Measurements from ENCODE around the gene IGSF9B.
A peak's percentile ranks its signal among the peaks of the same experiment; 100 is the strongest.

Gene IGSF9B

DNA sequence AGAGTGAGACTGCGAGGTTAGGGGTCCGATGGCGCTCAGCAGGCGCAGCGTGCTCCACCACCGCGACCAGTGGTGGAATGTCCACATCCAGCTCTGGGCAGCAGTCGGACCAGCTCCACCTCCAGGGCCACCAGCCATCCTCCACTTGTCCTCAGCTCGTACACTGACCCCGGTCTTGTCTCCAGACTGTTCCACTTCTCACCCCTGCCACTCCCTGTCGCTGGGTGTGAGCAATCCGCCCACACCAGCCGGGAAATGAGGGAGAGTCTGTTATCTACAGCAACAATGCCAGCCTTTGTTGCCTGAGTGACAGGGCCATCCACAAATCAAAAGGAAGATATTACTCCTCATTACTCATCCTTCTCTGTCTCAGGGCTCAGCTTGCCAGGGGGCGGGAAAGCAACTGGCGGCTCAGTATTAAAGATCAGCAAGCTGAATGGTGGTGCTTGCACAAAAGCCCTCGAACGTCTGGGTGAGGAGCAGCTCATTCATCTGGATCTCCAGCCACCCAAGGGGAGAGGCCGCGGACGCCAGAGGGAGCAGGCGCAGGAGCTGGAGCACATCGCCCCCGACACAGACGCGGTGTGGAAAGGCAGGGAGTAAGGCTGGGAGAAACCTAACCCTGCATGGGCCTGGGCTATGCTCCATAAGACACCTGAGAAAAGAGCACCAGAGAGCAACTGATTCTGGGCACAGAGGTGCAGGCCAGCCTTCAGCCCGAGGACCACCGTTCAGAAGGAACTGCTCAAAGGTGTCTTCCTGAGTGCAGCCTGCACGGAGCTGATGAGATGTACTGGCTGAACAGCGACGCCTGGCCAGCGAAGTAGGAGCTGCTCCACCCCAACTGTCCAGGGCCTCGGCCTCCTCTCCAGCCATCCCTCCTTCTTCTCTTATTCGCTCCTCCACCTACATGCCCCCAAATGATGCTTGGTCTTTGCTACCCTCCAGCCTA is 21.9 kb downstream of the IGSF9B start:
- peak; percentile 83 for DNase-seq

DNA sequence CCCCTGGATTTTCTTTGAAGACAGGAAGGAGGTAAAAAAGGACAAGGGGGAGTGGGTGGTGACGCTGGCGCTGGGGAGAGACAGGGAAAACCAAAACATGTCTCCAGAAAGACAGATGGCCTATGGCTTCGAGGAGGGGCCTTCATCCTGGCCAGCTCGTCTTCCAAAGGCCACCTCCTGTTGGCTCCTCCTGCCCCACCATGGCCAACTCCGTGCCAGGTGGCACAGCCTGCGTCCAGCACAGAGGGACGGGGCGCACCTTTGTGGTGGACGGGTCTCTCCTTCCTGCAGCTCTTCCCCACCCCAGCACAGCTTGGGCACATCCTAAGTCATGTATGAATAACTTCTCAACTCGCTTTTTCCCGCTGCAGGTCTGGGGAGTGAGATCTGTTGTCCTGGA is 22.7 kb downstream of the IGSF9B start:
- no peak for DNase-seq

DNA sequence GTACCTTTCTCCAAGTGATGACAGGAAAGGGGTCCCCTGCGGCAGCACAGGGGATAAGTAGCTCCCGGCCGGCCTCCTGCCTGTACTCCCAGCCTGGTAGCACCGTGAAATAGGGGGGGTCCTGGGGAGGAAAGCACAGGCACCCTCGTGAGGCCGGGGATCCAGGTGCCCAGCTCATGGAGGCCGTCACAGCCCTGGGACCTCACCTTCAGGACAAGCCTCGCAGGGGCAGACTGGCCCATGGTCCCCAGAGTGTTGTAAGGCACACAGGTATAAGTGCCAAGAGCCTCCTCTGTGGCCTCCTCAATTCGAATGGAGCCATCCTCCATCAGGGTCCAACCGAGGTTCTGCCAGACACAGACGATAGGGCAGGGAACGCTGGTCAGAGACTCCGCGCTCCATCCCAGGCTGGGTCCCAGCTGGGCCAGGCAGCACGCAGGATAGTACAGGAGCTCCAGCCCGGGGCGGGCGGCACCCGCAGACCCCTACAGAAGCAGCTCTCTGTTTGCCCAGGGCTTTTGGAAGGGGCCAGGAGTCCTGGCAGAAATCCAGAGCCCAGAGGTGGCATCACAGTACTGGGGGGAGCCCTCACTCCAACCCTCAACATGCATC is 25.2 kb downstream of the IGSF9B start:
- no peak for DNase-seq

DNA sequence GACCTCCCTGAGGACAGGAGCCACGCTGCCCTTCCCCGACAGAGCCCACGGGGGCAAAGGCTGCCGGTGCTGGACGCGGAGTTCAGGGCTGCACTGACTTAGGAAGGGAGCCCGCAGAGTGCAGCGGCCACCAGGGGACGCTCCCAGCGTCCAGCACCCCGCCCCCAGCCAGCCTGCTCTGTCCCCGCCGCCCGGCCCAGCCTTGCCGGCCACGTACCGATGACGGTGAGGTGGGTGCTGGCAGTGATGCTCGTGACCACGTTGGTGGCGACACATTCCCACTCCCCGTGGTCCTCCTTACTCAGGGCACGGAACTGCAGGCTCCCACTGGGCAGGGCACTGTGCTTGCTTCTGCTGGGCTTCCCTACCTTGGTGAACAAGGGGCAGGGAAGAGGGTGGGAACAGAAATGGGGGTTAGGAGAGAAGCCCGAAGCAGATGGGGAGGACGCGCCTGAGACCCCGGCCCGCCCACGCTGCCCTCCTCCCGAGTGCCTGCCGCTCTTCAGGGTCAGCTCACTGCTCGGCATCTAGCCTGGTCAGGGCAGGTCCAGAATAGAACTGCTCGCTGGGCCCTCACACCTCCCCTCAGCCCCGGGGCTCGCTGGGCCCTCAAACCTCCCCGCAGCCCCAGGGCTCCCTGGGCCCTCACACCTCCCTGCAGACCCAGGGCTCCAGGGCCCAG is 25.9 kb downstream of the IGSF9B start:
- no peak for DNase-seq

DNA sequence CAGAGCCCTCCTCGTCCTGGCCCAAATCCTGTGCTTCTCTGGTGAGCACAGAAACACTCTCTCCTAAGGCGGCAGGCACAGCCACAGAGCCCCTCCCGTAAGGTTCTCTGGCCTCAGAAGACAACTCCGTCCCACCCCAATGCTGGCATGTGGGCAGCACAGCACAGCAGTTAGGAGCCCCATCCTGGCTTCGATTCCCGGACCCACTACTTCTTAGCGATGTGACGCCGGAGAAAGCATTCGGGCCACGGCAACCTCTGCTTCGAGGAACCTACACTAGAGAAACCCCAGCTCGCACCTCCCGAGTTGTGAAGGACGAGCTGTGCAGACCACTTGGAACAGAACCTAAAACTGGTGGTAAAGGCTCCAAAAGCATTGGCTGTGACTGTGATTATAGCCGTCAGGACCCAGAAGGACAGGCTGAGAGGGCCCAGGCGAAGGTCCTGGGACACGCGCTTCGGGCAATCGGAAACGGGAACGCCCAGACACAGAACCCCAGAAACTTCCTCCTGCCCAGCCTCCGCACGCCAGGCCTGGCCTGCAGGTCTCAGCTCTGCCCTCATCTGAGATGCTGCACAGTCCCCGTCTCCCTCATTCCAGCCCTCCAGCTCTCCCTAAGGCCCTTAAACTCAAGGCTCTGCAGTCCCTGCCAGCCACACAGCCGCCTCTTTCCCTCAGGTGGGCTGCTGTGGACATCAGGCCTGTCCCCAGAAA is 26.6 kb downstream of the IGSF9B start:
- DNase-seq: no peak

DNA sequence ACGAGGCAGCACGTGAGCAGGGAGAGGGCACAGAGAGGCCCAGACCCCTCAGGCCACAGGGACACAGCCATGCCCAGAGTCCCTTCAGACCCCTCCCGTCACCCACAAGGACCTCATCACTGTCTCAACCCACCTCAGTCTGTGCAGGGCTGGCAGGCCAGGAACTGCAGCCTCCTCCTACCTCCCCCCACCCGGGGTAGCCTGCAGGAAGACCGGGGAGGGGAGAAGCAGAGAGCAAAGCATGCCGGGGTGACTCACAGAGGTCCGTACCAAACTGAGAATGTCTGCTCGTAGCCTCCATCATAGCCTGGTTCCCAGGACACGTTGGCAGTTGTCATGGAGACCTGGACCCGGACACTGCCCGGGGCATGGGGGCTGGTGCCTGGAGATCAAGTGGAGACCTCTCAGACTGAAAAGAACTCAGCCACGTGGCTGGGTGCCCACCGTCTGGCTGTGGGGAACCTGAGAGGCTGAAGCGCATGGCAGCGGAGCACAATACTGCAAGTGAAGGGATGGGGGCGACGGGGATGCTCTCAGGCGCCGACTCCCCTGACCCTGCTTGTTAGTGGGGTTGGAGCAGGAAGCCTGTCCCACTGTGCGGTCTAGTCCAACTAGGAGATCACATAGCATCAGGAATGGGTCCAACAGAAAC is 27.2 kb downstream of the IGSF9B start:
- DNase-seq: no peak

DNA sequence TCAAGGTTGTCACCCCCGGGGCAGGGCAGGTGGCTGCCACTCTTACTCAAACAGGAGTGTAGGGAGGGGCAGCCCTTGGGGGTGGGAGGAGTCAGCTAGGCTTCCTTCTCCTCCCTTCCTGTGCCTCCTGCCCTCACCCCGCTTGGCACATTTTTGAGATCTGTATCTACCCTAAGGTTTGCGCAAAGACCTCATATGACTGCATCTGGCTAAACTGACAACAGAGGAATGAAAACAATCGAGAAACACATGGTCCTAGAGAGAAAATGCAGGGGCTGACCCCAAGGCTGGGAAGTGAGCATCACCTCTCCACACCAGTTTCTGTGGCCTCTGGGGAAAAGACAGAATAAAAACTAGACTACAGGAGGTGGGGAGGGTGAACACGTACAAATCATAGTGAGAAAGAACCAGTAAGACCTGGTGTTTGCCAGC is 28.1 kb downstream of the IGSF9B start:
- peak; percentile 91 for DNase-seq

DNA sequence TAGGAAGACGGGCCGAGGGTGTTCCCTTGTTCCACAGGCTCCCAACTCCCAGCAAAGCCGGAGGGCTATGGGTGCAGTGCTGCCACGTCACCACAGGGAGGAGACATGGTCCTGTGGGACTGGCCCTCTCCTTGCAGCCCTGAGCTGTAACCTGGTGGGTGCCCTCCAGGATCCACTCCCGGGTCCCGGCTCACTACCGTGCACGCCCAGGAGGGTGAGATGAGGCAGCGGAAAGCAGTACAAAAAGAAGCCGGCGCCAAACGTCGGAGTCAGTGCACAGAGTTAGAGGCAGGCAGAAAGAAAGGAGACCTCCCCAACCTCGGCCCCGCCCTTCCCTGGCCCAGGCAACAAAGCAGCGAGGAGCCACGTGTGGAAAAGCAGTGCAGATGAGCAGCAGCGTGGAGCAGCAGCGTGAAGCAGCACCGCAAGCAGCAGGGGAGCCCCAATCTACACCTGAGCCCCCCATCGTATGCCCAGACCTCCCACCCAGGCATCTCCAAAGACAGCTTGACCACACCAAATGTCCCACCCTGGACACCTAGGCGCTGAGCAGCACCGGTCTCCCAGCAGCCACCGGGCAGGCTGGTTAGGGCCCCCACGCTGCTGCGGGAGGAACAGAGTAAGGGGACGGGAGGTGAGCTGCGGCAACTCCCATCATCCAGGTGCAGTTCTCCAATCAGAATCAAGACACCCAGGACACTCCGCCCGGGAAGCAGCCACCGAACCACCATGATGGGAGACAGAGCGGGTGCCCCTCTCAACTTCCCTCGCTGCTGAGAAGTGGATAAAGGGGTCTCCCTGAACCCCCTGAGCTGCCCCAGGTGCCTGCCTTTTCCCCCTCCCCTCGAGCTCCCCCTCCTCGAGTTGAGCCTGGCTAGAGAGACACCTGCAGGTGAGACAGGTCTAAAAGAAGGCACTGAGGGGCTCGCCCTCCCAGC is 28.8 kb downstream of the IGSF9B start:
- DNase-seq: peak; percentile 83

DNA sequence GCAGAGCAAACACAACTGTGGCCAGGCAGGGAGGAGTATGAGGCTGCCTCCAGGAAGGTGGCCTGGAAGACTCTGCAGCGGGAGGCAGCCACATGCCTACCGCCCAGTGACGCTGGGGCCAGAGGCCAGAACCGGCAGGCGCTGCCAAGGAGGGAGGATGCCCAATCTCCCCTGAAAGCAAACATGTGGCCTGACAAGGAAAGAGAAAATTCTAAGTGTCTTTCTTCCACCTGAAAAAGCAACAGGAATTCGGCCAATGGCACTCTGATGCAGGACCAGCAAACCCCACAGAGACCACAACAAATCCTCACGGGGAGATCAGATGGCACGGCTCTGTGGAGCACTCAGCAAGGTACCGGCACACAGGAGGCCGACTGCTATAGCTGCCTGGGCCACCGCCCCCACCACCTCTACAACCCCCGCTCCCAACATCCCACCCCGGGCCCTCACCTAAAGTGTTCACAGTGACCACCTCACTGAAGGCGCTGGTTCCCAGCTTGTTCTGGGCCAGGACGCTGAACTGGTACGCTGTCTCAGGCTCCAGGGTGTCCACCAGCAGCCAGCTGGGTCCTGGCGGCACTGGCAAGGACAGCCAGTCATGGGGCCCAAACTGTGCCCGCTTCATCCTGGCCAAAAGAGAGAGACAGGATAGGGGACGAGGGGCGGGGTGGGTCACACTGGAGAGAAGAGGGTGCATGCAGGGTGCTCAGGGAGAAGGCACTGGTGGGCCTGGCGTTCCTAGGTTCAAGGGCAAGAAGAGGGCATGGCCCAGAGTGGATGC is 30.1 kb downstream of the IGSF9B start:
- no peak for DNase-seq

DNA sequence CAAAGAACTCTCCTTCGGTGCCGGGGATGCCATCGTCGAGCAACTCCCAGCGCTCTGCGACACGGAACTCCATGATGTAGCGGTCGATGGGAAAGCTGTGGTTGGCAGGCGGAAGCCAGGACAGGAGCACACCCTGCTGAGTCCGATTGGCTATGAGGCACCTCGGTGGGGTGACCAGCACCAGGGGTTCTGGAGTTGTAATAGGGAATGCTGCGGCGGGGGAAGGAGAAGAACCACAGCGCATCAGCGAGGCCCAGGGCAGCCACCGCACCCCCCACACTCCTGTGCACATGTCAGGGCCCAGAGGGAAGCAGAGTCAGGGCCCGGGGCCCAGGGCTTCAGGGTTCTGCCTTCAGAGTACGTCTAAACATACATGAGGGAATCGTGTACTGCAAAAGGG is 31.0 kb downstream of the IGSF9B start:
- no peak for DNase-seq

DNA sequence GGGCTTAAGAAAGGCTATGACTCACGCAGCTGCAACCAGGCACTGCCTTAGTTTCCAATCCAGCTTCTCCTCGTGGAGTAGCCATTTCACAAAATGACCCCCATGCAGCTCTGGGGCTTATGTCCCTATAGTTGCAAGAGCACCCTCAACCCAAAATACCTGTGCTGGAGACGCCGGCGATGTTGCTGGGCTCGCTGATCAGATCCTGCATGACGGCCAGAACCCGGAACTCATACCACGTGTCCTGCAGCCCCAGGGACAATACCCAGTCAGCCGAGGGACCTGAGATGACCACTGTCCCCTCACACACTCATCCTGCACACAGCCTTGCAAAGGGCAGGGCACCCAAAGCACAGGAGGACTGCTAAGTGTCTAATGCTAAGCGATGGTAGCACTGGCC is 32.1 kb downstream of the IGSF9B start:
- DNase-seq: no peak

DNA sequence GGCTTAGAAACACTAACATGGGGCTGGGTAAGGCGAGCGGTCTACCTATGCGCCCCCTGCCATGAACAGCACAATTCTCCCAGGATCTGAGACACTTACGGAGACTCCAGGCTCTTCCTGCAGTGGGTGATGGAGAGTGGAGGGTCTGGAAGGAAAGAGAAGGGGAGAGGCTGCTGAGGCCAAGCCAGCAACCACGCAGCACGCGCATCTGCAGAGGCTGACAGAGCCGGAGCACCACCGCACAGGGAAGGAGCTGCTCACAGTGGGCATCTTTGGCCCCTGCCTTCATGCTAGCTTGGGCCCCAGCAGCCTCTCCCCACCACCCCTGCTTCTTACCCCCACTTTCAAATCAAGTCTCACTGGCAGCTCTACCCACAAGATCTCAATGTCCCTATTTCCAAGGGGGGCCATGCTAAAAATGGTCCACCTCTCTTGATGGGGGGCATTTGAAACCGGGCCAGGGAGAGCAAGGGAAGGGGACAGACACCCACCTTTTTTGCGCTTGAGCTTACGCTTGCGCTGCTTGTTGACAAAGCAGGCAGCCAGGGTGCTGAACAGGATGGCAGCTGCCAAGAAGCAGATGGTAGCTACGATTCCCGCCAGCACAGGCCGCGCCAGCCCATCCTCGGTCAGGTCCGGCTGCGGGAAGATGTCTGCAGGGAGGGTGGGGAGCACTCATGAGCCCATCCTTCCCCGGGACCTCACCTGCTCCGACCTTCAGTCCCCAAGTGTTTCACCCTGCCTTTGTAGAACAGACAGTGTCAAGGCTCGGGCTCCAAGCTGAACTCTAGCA is 34.5 kb downstream of the IGSF9B start:
- DNase-seq: no peak

DNA sequence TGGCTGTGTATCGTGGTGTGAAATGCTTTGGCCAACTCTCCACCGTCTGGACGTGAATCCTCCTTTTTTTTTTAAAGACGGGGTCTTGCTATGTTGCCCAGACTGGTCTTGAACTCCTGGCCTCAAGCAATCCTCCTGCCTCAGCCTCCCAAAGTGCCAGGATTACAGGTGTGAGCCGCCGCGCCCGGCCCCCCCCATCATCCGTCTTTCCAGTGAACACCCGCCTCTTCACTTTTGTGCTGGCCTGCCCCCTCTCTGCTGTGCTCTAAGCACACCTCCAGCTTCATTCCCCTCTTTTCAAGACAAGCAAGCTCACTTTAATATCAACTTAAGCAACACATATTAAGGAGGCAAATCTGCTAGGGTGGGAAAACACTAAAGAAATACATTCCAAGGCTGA is 35.3 kb downstream of the IGSF9B start:
- DNase-seq: no peak

DNA sequence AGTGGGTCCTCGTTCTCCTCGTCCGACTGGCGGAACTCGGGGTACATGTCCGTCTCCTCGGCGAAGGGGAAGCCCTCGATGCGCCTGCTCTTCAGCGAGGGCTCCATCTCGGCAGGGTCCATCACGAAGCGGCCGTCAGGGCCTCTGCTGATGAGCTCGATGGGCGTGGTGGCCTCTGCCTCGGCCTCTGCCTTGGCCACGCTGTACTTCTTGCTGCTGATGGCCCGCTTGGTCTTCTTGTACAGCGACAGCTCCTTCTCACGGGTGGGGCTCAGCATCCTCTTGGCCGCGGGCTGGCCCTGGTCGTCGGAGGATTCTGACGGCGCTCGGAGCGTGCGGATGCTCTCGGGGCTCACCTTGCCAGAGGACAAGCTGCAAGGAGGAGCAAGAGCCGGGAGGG is 35.7 kb downstream of the IGSF9B start:
- DNase-seq: no peak

DNA sequence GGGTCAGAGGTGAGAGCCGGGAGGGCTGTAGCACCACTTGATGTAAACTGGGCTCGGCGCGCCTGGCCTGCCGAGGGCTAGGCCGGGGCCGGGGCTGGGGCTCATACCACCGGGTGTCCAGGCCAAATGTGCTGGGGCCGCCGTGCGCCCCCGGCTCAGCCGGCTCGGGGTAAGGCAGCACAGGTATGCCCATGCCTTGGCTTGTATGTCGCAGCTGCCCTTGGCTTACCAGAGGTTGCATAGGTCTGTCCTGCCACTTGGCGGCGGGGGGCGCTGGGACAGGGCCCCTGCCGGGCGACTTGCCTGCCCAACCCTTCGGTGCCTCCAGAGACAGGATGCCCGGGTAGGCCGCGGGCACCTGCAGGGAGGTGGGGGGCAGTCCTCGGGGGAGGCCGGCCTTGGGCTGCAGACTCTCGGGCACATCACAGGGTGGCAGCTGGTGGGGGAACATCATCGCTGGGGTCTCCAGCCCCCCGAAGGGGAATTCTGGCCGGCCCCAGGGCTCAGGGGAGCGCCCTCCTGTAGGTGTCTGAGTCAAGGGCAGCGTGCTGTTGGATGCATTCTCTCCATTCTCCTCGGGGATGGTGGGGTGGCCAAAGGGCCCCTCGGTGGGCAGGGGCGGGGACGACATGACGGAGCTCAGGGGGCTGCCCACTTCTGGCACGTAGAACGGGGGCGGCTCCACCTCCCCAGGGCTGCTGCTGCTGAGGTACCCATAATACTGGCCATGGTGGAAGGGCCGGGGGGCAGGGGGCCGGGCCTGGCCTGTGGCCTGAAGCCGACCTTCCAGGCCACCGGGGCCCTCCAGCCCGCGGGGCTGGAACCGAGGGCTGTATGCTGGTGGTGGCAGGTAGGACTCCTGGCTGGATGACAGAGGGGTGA is 36.4 kb downstream of the IGSF9B start:
- DNase-seq: no peak

DNA sequence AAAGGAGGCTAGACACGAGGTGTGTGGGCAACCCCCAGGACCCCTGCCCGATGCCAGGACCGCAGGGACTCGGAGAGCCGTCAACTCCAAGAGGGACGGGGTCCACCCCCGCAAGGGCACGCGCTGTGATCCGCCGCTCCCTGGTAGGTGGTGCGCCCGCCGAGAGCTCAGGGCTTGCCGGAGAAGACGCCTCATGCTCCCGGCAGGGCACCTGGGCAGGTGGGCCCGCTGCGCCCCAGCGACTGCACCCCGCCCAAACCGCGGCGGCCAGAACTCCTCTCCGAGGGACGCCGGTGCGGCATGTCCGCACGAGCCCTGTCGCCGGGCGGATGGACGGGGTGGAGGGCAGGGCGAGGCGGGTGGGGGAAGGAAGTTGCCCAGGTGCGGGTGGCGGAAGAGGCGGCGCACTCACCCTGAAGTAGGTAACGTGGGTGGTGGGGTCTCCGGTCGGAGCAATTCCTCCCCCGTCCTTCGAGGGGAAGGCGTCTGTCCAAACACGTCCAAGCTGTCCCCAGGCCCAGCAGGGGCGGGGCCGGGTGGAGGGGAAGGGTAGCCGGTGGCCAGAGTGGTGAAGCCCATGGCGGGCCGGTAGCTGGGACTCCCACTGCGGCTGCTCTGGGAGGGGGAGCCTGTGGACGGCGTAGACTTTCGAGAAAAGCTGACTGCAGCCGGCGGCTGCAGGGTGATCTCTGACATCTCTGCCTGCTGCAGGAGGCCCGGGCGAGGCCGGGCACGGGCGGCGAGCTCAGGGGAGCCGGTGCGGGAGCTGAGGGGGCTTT is 37.2 kb downstream of the IGSF9B start:
- no peak for DNase-seq

DNA sequence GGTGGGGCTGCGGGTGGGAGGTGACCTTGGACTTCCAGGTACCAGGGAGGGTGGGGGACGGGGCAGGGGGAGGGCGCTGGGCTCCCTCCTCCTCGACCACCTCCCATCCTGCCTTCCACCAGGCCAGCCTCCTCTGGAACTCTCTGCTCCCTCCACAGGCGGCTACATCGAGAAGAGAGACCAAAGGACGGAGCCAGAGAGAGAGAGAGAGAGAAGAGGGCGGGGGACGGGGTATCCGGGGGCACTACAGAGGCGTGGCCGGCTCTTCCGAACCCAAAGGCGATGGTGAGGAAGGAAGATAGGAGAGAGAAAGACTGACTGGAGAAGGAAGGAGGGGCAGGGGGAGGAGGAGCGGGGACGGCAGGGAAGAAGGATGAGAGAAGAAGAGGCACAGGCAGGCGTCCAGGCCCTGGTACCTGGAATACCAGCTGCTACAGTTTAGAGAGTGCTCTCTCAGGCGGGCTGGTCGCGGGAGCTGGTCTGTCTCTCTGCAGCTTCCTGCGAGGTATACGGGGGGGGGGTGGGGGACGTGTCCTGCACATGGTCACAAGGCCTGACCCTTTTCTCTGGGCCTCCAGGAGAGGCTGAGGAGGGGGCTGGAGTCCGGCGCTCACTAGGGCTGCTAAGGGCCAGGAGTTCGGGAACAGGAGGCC is 38.0 kb downstream of the IGSF9B start:
- peak; percentile 11 for DNase-seq
